GM19035 (cell line): ENCODE results near the gene BACH2.
"Not testable (repeated sequence)": the region's sequence is repeated elsewhere in the genome, so short reads cannot be mapped to it uniquely, and the experiment has no call there.

Experiments used
- ATAC-seq: cut with Tn5 transposase; IDR thresholded peaks from one replicate; pipeline ENCODE4 v1.9.1; 2021; ENCODE audit not compliant: unreplicated experiment

Gene BACH2

DNA sequence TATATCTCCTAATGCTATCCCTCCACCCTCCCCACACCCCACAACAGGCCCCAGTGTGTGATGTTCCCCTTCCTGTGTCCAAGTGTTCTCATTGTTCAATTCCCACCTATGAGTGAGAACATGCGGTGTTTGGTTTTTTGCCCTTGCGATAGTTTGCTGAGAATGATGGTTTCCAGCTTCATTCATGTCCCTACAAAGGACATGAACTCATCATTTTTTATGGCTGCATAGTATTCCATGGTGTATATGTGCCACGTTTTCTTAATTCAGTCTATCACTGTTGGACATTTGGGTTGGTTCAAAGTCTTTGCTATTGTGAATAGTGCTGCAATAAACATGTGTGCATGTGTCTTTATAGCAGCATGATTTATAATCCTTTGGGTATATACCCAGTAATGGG lies 163.0 kb downstream of the BACH2 start:
- not testable (repeated sequence) for ATAC-seq

DNA sequence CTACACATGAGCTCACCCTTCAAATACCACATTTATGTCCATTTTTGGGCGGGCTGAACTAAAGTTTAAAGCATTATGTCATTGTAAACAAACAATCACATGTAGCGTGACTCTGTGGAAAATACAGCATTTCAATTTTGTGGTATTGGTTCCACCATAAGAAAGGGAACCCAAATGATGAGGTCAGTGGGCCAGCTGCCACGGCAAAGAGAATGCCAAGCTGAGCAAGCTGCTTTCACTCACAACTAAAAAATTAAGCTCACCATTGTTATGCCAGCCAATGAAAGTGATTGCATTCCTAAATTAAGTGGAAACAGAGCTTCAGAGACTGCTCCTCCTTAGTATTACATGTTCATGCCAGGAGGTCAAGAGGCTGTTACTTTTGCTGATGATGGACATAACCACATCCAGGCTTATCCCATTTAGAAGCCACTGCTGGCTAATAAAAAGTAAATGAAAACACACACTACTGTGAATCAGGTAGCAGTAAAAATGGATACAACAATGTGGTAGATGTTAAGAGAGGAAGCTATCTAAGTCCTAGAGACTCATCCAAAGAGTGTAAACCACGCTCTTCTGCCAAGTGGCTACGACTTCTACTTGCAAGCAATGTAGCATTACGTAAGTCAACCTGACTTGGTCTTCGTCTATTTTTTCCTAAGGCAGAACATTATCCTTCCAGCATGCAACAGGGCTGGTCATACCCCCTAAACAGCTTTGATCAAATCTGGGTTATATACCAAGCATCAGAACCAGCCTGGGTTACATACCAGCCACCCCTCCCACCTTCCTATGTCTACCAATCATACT lies 164.8 kb downstream of the BACH2 start:
- no peak for ATAC-seq

DNA sequence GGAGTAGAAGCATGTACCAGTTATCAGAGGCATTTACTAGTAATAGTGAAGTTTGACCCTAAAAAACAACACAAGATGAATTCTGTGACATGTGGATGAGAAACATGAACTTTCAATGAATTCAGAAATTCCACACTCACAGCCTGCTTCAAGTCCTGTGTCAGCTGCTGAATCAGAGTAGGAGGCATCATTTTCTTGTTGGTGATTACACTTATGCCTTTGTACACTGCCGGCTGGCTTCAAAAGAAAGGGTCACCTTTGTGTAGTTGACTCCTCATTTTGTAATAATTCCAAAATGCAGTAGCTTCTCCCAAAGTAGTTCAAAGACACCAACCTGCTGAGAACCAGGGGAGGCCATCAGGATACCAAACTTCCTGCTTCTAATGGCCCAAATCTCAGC lies 165.5 kb downstream of the BACH2 start:
- no peak for ATAC-seq

DNA sequence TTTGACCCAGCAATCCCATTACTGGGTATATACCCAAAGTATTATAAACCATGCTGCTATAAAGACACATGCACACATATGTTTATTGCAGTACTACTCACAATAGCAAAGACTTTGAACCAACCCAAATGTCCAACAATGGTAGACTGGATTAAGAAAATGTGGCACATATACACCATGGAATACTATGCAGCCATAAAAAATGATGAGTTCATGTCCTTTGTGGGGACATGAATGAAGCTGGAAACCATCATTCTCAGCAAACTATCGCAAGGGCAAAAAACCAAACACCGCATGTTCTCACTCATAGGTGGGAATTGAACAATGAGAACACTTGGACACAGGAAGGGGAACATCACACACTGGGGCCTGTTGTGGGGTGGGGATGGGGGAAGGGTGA lies 168.0 kb downstream of the BACH2 start:
- ATAC-seq = not testable (repeated sequence)

DNA sequence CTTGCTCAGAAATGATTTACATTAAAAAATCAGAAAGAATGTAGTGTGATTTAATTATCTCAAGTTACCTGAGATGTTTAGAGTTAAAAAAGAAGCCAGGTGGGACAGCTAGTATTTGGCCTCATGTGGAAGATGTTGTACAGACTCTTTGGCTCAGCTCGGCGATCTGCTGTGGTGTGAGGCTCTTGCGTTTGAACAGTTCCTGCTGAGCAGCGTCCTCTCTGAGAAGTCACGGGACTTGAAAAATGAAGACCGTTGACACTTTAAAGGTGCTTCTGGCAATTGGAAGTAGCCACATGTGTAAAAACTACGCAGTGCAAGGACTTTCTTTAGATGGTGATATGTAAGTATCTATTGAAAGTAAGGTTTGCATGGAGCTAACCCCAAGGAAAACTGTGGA lies 169.0 kb downstream of the BACH2 start:
- ATAC-seq = no peak

DNA sequence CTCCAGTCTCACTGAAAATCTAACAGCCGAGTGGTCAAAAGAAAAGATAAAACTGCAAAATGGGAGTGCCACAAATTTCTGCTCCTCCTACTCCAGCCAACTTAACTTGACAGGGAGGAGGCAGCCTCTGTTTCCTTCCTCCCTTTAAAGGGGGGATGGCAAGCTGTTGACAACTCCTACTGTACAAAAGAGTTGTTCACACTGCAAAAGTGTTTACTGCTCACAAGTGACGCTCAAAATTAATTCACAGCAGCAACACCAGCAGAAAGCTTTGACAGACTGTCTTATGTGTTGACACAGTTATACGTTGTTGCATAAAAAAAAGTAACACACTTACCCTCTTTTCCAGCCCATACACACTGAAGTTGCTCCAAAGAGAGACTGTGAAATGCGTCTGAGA lies 169.8 kb downstream of the BACH2 start:
- ATAC-seq = no peak

DNA sequence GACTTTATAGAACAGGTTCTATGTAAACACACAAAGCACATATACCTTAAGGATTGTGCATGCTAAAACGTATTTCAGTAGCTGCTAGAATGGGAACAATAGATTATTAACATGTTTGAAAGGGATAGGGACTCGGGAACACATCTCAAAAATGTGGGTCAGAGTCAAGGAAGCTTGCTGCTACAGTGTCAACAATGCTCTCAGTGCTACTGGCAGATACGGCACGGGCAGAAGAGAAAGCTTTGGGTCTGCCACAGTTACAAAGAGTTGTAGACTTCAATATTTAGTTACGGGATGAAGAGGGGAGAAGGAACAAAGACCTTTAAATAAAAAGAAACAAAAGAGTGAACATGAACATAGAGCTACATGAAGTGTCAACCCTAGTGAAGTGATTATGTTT lies 170.5 kb downstream of the BACH2 start:
- ATAC-seq = no peak

DNA sequence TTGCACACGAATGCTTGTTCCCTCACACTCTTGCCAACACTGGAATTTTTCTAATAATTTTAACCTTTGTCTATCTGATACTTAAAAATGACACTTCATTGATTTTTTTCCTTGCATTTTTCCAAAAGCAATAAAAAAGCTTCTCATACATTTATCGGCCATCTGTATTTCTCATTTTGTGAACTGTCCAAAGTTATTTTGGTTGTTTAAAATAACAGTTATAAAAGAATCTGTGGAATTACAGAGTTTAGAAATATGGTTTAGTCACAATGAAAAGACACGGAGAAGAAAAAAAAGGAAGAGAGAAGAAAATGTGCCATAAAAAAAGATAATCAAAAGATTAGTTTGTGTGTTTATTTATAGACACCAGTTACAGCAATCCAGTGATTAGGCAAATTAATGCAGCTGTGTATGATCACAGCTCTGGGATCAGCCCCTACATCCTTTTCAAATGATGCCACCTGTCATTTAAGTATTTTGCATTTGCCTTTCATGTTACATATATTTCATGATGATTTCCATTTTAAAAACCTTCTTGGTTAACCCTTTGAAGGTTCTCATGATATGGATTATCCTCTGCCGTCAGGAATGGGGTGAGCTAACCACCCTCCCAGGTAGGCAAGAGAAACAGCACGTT lies 171.7 kb downstream of the BACH2 start:
- ATAC-seq = no peak

DNA sequence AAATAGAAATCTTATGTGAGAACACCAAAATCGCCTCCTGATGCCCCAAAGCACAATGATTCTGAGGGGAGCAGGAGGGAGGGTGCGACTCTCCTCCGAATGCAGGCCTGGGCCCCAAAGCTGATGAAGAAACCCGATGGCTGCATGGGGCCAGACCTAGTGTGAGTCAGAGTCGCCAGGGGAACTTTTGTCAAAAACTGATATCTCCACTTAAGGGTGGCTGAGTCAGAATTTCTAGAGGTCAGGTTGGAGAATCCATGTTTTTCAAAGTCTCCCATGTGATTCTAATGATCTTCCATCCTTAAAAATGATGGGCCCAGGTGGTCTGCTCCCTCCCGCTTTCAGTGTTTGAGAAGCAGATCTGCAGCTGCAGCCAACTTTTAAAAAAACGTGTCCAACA lies 172.8 kb downstream of the BACH2 start:
- ATAC-seq = no peak

DNA sequence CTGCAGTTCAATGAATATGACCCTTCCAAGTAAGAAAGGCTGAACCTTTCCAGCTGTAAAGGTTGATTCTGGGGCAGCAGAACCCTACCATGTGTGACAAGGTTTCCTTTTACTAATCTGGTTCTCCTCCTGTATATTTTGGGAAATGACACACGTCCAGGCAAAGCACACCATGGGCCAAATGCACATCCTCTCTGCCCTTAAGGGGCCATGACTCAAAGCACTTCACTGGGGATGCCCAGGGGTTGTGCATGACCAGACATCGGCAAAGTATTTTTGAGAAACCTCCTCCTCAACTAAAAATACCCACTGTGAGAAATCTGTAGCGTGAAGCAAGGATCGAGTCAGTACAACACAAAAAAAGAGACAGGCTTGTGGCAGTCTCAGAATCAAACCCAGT lies 174.7 kb downstream of the BACH2 start:
- ATAC-seq = no peak

DNA sequence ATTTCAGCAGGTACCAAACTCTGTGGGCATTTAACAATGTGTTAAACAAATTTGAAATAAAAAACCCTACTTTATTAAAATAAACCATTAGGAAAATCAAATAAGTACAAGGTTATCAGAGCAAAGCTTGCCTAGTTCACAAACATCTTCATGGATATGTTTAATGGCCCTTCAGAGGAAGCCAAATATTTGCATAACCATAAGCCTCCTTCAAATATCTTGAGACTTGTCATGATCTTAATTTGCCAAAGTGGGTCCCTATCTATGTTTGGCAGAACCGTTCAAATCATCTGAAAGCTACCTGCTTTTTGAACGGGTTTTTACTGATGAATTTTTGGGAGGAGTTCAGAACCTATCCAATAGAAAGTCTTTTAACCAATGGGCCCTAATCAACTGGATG lies 176.3 kb downstream of the BACH2 start:
- no peak for ATAC-seq

DNA sequence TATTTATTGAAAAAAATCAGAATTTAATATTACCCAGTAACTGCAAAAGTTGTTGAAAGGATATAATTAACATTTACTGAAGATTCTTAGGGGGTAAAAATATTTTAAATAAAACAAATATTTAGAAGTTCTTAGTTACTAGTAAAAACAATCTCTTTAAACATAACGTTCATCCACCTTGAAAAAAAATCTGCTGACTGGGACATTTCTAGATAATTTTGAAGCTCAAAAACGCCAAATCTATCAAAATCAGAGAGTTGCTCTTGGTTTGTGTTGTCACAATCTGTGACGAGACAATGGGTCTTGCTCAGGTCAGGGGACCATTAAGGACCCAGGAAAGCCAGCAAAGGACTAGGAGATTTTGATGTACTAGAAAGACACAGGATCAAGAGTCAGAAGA lies 177.0 kb downstream of the BACH2 start:
- ATAC-seq = no peak

DNA sequence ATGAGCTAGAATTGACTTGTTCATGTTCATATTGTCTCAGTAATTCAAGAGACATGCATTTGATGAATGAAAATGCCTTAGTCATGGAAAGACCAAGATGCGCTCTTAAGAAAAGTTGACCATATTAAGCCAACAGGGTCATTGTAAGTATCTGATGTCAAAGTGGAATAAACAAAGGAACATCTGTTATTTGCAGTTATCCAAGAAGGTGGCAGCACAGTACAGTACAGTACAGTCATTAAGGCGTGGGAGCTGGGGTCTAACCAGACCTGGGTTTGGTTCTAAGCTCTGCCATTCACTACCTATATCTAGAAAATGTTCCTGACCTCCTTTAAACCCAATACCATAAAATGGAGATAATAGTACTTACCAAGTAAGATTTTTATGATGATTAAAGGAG lies 178.1 kb downstream of the BACH2 start:
- no peak for ATAC-seq

DNA sequence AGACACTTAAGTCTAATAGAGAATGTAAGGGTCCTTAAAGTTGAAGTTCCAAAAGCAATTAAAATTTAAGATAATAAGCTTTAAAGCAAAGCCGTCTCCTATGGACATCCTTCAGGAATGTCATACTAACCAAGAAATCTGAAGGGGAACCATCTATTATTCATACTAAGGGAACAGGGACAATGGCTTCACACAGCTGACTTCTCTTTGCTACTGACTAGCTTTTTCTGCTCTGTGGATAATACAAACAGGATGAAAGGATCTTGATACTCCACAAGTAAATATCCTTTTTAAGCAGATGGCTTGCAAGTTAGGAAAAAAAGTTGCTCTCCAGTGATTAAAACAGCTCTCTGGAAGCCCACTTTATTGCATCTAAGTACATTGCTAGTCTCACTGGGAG lies 178.6 kb downstream of the BACH2 start:
- no peak for ATAC-seq

DNA sequence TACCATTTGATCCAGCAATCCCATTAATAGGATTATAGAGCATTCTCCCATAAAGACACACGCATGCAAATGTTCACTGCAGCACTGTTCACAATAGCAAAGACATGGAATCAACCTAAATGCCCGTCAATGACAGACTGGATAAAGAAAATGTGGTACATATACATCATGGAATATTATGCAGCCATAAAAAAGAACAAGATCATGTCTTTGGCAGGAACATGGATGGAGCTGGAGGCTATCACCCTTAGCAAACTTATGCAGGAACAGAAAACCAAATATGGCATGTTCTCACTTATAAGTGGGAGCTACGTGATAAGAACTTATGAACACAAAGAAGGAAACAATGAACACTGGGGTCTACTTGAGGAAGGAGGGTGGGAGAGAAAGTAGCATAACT lies 180.5 kb downstream of the BACH2 start:
- not testable (repeated sequence) for ATAC-seq

DNA sequence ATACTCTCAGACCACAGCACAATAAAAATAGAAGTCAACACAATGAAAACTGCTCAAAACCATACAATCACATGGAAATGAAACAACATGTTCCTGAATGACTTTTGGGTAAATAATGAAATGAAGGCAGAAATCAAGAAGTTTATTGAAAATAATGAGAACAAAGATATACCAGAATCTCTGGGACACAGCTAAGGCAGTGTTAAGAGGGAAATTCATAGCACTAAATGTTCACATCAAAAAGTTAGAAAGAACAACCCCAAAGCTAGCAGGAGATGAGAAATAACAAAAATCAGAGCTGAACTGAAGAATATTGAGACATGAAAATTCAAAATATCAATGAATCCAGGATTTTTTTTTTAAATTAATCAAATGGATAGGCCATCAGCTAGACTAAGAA lies 183.3 kb downstream of the BACH2 start:
- ATAC-seq = no peak

DNA sequence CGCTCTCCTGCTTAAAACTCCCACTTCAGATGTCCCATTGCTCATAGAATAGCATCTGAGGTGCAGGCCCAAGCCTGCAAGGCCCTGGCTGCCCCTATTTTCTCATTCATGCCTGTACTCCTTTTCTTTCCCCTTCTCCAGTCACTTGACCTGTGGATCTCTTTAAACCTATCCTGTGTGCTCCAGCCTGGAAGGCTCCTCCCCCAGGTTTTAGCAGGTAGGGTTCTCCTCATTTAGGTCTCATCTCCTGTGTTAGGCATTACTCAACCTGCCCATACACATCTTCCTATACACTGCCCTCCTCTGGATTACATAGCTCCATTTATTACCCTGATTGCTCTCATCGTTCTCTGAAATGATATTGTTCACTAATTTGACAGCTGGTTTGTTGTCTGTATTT lies 185.3 kb downstream of the BACH2 start:
- no peak for ATAC-seq

DNA sequence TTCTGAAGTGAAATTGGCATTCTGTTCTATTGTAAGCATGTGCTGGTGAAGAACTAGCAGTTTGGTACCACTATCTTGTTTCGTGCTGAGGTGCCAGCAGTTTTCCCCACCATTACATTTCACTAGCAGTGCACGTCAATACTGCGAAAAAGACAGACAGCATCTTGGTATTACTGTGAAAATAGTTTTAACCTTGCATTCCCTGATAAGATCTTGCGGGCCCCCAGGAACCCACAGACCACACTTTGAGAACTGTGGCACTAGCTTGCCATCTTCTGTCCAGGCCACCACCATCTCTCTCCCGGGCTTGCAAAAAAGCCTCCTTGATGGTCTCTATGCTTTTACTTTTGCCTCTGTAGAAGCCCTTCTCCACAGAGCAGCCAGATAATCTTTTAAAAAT lies 185.7 kb downstream of the BACH2 start:
- no peak for ATAC-seq

DNA sequence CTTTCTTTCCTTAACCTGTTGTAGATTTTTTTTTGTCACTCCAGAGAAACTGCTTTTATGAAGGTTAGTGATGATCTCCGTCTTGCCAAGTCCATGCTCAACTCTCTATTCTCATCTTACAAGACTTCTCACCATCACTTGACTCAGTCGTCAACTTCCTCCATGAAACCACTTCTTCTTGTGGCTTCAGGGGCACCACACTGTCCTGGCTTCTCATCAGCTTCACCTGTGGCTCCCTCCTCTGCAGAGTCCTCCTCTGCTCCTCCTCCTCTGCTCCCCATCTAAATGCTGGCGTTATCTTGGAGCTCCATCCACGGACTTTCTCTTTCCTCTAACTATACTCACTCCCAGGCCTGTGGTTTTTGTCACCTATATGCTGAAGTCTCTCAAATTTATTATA lies 187.5 kb downstream of the BACH2 start:
- ATAC-seq = no peak

DNA sequence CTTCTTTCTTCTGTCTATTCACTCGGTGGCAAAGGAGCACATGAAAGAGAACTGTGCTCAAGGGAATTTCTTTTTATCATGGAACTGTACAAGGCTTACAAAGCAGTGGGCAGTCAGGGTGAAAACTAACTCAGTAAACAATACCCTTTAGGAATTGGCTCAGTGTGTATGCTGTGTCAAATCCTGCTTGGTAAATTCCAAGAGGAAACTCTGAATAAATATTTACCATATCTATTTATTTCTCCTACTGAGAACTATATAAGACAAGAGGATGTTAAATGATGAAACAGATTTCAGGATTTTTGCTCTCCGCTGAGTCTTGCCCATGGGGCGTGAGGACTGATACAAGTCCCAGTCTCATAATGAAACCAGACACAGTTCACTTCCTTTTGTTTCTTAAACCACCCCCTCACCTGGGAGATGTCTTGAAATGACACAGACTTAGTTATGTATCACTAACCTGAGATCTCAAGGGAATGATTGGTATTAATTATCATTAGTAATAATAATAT lies 188.8 kb downstream of the BACH2 start:
- ATAC-seq = peak; percentile 87

DNA sequence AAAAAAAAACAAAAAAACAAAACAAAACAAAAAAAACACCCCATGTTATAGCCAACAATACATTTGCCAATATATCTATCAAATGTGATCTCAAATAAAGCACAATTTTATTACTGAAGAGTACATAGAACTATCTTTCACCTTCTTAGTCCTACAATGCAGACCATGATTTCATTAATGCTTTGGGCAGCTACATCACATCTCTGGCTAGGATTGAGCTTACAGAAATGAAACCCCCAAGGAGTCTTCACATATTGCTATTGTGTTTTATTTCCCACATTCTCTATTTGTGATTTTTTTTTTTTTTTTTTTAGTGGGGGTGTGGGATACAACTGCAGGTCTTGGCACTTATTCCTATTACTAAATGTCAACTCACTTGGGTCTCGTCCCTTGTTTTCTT lies 189.3 kb downstream of the BACH2 start:
- ATAC-seq = no peak

DNA sequence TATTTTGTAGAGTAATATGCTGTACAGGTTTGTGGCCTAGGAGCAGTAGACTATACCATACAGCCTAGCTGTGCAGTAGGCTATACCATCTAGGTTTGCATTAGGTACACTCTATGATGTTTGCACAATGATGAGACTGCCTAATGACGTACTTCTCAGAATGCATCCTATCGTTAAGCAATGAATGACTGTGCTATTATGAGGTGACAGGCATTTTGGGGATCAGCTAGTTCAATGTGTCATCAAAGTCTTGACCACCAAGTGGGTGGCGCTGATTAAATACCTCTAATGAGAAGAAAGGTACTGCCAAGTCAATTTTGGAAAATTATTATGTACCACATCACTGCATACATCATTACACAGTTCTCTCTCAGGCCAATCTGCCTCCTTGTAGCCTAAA lies 190.2 kb downstream of the BACH2 start:
- ATAC-seq = no peak
